GM19468 (cell line): ENCODE results near the gene TMEM161A.

Experiments
- ATAC-seq: cut with Tn5 transposase; IDR thresholded peaks from one replicate; pipeline ENCODE4 v1.9.1; 2021; ENCODE audit warnings: mild to moderate bottlenecking, moderate library complexity, moderate number of reproducible peaks; ENCODE audit not compliant: unreplicated experiment; ENCODE audit errors: extremely low read depth

Gene TMEM161A

DNA sequence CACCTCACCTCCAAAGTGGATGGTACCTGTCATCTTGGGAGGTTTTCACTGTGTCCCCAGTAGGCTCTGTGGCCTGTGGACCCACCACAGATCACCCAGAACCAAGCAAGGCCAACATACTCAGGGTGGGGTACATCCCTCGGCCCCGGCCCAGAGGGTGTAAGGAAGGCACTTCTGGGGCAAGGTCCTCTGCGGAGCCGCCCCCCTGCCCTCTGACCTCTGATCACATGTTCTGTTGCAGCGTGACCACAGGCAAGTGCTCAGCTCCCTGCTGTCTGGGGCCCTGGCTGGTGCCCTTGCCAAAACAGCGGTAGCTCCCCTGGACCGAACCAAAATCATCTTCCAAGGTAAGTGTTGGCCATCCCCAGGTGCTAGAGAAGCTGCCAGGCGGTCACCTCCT is 36.7 kb downstream of the TMEM161A start:
- no peak for ATAC-seq

GRCh38 chr19:19098703-19099632 is 39.3 kb downstream of the TMEM161A start:
- ATAC-seq, result no peak

DNA sequence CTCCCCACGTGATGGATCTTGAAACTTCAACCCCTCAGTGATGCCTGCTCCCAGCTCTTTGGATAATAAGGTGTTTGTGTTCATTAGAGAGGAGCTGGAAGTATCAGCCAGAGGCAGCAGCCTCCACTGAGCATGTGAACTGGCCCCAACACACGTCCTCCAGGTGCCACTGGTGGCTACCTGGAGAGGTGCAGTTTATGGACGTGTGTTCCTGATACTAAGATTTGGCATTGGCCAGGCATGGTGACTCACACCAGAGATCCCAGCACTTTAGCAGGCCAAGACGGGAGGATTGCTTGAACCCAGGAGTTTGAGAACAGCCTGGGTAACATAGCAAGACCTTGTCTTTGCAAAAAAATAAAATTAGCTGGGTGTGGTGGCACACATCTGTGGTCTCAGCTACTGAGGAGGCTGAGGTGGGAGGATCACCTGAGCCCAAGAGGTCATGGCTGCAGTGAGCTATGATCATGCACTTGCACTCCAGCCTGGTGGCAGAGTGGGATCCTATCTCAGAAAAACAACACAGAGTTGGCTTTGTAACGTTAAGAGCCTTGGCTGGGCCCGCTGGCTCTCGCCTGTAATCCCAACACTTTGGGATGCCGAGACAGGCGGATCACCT is 40.1 kb downstream of the TMEM161A start:
- no peak for ATAC-seq

GRCh38 chr19:19096641-19097627 is 41.3 kb downstream of the TMEM161A start:
- no peak for ATAC-seq

- ATAC-seq, result no peak
These were observed 42.6 kb downstream of the TMEM161A start for GRCh38 chr19:19095691-19096090.

DNA sequence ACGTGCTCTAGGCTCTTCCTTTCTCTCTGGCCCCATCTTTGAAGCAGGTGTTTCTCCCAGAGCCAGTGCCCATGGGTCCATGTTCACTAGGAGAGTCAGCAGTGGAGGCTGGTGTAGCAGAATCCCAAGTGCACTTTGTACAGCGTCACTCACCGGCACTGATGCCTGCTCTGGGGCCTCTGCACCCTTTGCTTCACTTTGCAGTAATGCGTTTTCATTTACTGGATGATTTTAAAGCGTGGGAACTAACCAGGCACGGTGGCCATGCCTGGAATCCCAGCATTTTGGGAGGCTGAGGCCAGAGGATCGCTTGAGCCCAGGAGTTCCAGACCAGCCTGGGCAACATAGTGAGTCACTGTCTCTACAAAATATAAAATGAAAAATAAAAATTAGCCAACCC is 43.8 kb downstream of the TMEM161A start:
- ATAC-seq, result no peak

GRCh38 chr19:19087676-19088075 is 50.6 kb downstream of the TMEM161A start:
- ATAC-seq, result no peak

- ATAC-seq, result no peak
These were observed 54.7 kb downstream of the TMEM161A start for GRCh38 chr19:19083413-19084178.

DNA sequence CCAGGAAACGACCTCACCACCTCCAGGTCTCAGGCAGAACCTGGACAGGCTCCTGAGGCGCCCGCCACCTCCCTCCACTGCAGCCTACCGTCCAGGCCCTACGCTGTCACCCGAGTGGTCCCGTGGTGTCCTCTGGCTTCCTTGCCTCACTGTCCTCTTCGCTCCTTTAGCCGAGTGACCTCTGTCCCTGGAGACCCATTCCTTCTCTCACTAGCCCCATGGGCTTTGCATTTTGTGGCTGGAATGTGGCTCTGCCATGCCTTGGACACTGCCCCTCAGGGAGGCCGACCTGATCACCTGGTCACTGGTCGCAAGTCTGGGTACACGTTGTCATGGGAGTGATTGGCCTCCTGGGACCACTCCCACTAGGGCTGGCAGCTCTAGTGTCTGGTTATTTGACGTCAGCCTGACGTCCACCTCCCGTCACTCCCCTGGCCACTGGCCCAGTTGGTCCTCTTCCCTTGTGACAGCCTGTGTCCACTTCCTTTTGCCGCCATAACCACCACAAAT is 56.6 kb downstream of the TMEM161A start:
- ATAC-seq, result no peak

DNA sequence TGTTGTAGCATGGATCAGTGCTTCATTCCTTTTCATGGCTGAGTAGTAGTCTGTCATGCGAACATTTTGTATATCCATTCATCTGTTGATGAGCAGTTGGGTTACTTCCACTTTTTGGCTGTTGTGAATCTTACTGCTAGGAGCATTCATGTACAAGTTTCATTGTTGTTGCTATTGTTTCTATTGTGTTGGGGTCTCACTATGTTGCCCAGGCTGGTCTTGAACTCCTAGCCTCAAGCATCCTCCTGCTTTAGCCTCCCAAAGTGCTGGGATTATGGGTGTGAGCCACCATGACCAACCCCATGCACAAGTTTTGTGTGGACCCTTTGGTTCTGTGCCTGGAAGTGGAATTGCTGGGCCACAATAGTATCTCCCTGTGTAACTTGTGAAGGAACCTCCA is 58.7 kb downstream of the TMEM161A start:
- no peak for ATAC-seq

DNA sequence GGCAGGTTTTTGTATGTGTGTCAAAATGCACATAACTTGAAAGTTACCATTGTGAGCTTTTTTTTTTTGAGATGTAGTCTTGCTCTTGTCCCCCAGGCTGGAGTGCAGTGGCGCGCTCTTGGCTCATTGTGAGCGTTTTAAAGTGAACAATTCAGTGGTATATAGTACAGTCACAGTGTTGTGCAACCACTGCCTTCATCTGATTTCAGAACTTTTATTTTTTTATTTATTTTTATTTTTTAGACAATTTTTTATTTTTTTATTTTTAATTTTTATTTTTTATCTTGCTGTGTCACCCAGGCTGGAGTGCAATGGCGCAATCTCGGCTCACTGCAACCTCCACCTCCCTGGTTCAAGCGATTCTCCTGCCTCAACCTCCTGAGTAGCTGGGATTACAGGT is 59.5 kb downstream of the TMEM161A start:
- no peak for ATAC-seq

DNA sequence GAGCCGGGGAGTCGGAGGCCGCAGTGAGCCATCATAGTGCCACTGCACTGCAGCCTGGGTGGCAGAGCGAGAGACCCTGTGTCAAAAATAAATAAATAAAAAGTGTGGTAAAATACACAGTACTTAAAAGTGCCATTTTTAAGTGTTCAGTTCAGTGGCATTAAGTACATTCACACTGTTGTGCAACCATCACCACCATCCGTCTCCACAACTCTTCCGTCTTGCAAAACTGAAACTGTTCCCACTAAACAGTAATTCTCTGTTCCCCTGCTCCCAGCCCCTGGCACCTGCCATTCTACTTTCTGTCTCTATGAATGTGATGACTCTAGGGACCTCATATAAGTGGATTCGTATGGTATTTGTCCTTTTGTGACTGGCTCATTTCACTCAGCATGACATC is 61.2 kb downstream of the TMEM161A start:
- ATAC-seq, result no peak

- ATAC-seq, result no peak
These were observed 61.8 kb downstream of the TMEM161A start for GRCh38 chr19:19076476-19076875.

- ATAC-seq, result no peak
These were observed 63.2 kb downstream of the TMEM161A start for GRCh38 chr19:19075126-19075525.

- ATAC-seq, result no peak
These were observed 63.9 kb downstream of the TMEM161A start for GRCh38 chr19:19074196-19074882.

- ATAC-seq, result no peak
These were observed 66.4 kb downstream of the TMEM161A start for GRCh38 chr19:19071897-19072296.
